Effector CD8-positive, alpha-beta T cell (primary cell): ENCODE results near the gene NAT9.

Experiments
- DNase-seq: peaks from one replicate; lab custom pipeline; 2025; lab: John Stamatoyannopoulos, UW

Gene NAT9

GRCh38 chr17:74805591-74805991, 29.4 kb upstream of the NAT9 start:
- DNase-seq = no peak

- no peak for DNase-seq
Observed at GRCh38 chr17:74804683-74805082, 28.5 kb upstream of the NAT9 start.

- DNase-seq = no peak
Observed at GRCh38 chr17:74803971-74804370, 27.8 kb upstream of the NAT9 start.

GRCh38 chr17:74803388-74803930, 27.3 kb upstream of the NAT9 start:
- DNase-seq = no peak

- no peak for DNase-seq
Observed at GRCh38 chr17:74801896-74802295, 25.8 kb upstream of the NAT9 start.

GRCh38 chr17:74800531-74800930, 24.4 kb upstream of the NAT9 start:
- no peak for DNase-seq

- DNase-seq = no peak
Observed at GRCh38 chr17:74799097-74799496, 23.0 kb upstream of the NAT9 start.

GRCh38 chr17:74798239-74798707, 22.1 kb upstream of the NAT9 start:
- no peak for DNase-seq

- DNase-seq = no peak
Observed at GRCh38 chr17:74797824-74798223, 21.7 kb upstream of the NAT9 start.

GRCh38 chr17:74796866-74797265, 20.7 kb upstream of the NAT9 start:
- DNase-seq = no peak

- DNase-seq = no peak
Observed at GRCh38 chr17:74796211-74796610, 20.1 kb upstream of the NAT9 start.

GRCh38 chr17:74795327-74796020, 19.3 kb upstream of the NAT9 start:
- DNase-seq = no peak

GRCh38 chr17:74792586-74793105, 16.5 kb upstream of the NAT9 start:
- DNase-seq = no peak

- no peak for DNase-seq
Observed at GRCh38 chr17:74790161-74791058, 14.3 kb upstream of the NAT9 start.

GRCh38 chr17:74786431-74787055, 10.4 kb upstream of the NAT9 start:
- no peak for DNase-seq

- DNase-seq = no peak
Observed at GRCh38 chr17:74785981-74786360, 9.8 kb upstream of the NAT9 start.

GRCh38 chr17:74785096-74785980, 9.2 kb upstream of the NAT9 start:
- no peak for DNase-seq

GRCh38 chr17:74784125-74784810, 8.1 kb upstream of the NAT9 start:
- DNase-seq = no peak

- no peak for DNase-seq
Observed at GRCh38 chr17:74782571-74782970, 6.4 kb upstream of the NAT9 start.

- DNase-seq = no peak
Observed at GRCh38 chr17:74780443-74781238, 4.5 kb upstream of the NAT9 start.
